Neural cell (in vitro differentiated cells): ENCODE data around the gene MYRF. TPM values are rescaled to one million over a fixed set of nuclear protein-coding genes. Genes with fewer than 3 reads are reported as not detected.

Source experiments
- H2AFZ ChIP-seq: fragments of 200-600, 300-800 bp; sonication (generic), shearing (Covaris generic); 2 replicates; pipeline ENCODE4 v1.6.0; 2014; ENCODE audit warnings: low read depth, mild to moderate bottlenecking, antibody characterized with exemption, low read length, moderate library complexity
- H3F3A ChIP-seq: fragments of 200-600 bp; shearing (Covaris generic); 2 replicates; pipeline ENCODE4 v1.6.1; 2016; ENCODE audit warnings: mild to moderate bottlenecking, moderate library complexity, mixed read lengths, antibody characterized with exemption, low read length; ENCODE audit not compliant: insufficient read depth, poor library complexity, severe bottlenecking
- H3K27ac ChIP-seq: fragments of 200-600, 300-800 bp; sonication (generic), shearing (Covaris generic); 2 replicates; pipeline ENCODE4 v1.5.1; 2014; ENCODE audit warnings: mild to moderate bottlenecking, low read length, moderate library complexity
- H3K27me3 ChIP-seq: fragments of 300-800, 200-600 bp; sonication (generic), shearing (Covaris generic); 2 replicates; pipeline ENCODE4 v1.6.0; 2014; ENCODE audit warnings: mild to moderate bottlenecking, low read depth, low read length, moderate library complexity; ENCODE audit not compliant: insufficient read depth
- H3K36me3 ChIP-seq: fragments of 300-800, 200-600 bp; sonication (generic), shearing (Covaris generic); 2 replicates; pipeline ENCODE4 v1.5.1; 2014; ENCODE audit warnings: mild to moderate bottlenecking, antibody characterized with exemption, low read length, moderate library complexity; ENCODE audit not compliant: insufficient read depth
- H3K4me2 ChIP-seq: fragments of 300-800, 200-600 bp; sonication (generic), shearing (Covaris generic); 2 replicates; pipeline ENCODE4 v1.6.0; 2014; ENCODE audit warnings: mild to moderate bottlenecking, low read length
- H3K4me3 ChIP-seq: fragments of 300-800, 200-600 bp; sonication (generic), shearing (Covaris generic); 2 replicates; pipeline ENCODE4 v1.5.1; 2014; ENCODE audit warnings: mild to moderate bottlenecking, low read length, moderate library complexity
- H3K79me2 ChIP-seq: fragments of 200-600 bp; shearing (Covaris generic); replicated peaks from 2 replicates; pipeline ENCODE4 v1.6.0; 2014; ENCODE audit warnings: mild to moderate bottlenecking, low read length, moderate library complexity; ENCODE audit not compliant: insufficient read depth
- H3K9ac ChIP-seq: fragments of 300-800, 200-600 bp; sonication (generic), shearing (Covaris generic); 2 replicates; pipeline ENCODE4 v1.6.1; 2016; ENCODE audit warnings: mild to moderate bottlenecking, low read length, mixed read lengths
- H3K9me2 ChIP-seq: fragments of 200-600 bp; shearing (Covaris generic); 2 replicates; pipeline ENCODE4 v1.6.1; 2016; ENCODE audit warnings: mild to moderate bottlenecking, low read length, mixed read lengths; ENCODE audit not compliant: insufficient read depth
- H3K9me3 ChIP-seq: fragments of 200-600, 300-800 bp; sonication (generic), shearing (Covaris generic); 2 replicates; pipeline ENCODE4 v1.6.1; 2016; ENCODE audit warnings: mild to moderate bottlenecking, mixed run types, low read length, moderate library complexity, mixed read lengths
- H4K20me1 ChIP-seq: fragments of 200-600 bp; shearing (Covaris generic); 2 replicates; pipeline ENCODE4 v1.6.1; 2016; ENCODE audit warnings: mild to moderate bottlenecking, mixed run types; ENCODE audit not compliant: insufficient read depth
- EP300 ChIP-seq: fragments of 450-650 bp; conservative IDR thresholded peaks from 2 replicates; pipeline ENCODE4 v1.6.1; 2014; ENCODE audit warnings: antibody characterized with exemption, mild to moderate bottlenecking, moderate library complexity; ENCODE audit not compliant: poor library complexity, severe bottlenecking
- EZH2 ChIP-seq: fragments of 200-600, 300-800 bp; shearing (Covaris generic), sonication (generic); IDR thresholded peaks from 2 replicates; pipeline ENCODE4 v1.6.1; 2014; ENCODE audit warnings: antibody characterized with exemption, low read length, borderline replicate concordance, mild to moderate bottlenecking; ENCODE audit not compliant: insufficient read depth, poor library complexity, severe bottlenecking
- MXI1 ChIP-seq: fragments of 450-650 bp; conservative IDR thresholded peaks from 2 replicates; pipeline ENCODE4 v1.6.1; 2014; ENCODE audit warnings: antibody characterized with exemption, mild to moderate bottlenecking; ENCODE audit not compliant: poor library complexity, severe bottlenecking
- POLR2AphosphoS5 ChIP-seq: IDR thresholded peaks from 2 replicates; pipeline ENCODE4 v1.6.1; 2012
- RAD21 ChIP-seq: fragments of 450-650 bp; conservative IDR thresholded peaks from 2 replicates; pipeline ENCODE4 v1.6.1; 2014; ENCODE audit warnings: antibody characterized with exemption, mild to moderate bottlenecking, moderate library complexity
- SMC3 ChIP-seq: fragments of 450-650 bp; conservative IDR thresholded peaks from 2 replicates; pipeline ENCODE4 v1.6.1; 2014; ENCODE audit warnings: antibody characterized with exemption, mild to moderate bottlenecking, moderate library complexity; ENCODE audit not compliant: poor library complexity
- TAF1 ChIP-seq: IDR thresholded peaks from 2 replicates; pipeline ENCODE4 v1.6.1; 2012; ENCODE audit warnings: low read depth
- polyA plus RNA-seq: library from polyadenylated mRNA; depleted of rRNA; stranded (reverse); fragments of >200 nt; gene quantifications from 2 replicates; pipeline ENCODE4 v1.2.3, GENCODE V29; 2014
- TF ChIP-seq, protein P1 (sequence below): fragments of 450-650 bp; IDR thresholded peaks from 2 replicates; pipeline ENCODE4 v1.5.1; 2014; ENCODE audit warnings: antibody characterized with exemption, mild to moderate bottlenecking, moderate library complexity; ENCODE audit not compliant: poor library complexity, severe bottlenecking
- TF ChIP-seq, protein P2 (sequence below): IDR thresholded peaks from 2 replicates; pipeline ENCODE4 v1.6.1; 2012; ENCODE audit warnings: borderline replicate concordance

The MYRF gene
- polyA plus RNA-seq, 1 donor from 2014 or later, result 0.16 TPM

DNA sequence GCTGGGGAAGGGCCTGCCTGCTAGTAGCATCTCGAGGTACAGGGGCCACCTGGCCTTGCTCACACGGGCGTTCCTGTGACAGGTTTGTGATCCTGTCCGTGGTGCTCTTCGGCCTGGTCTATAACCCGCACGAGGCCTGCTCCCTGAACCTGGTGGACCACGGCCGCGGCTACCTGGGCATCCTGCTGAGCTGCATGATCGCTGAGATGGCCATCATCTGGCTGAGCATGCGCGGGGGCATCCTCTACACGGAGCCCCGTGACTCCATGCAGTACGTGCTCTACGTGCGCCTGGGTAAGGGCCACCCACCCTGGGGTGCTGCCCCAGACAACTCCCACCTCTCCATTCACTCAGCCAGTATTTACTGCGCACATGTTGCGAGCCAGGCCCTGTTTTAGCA, 31.8 kb upstream of the MYRF start:
- Histone ChIP-seq H3K9ac (no peak overlapping the region), H3K9me3 (no peaks in the 10 kb centered on the region), H3K9me2 (no peaks in the 10 kb centered on the region), H3K27ac (no peak overlapping the region), H3K4me3 (no peak overlapping the region), H4K20me1 (no peaks in the 10 kb centered on the region), H3K36me3 (no peaks in the 10 kb centered on the region), H3K27me3 (no peaks in the 10 kb centered on the region), H2AFZ (no peak overlapping the region), H3K4me2 (no peak overlapping the region), H3K79me2 (no peaks in the 10 kb centered on the region), H3F3A (no peaks in the 10 kb centered on the region)
- TF ChIP-seq, protein P1, sequence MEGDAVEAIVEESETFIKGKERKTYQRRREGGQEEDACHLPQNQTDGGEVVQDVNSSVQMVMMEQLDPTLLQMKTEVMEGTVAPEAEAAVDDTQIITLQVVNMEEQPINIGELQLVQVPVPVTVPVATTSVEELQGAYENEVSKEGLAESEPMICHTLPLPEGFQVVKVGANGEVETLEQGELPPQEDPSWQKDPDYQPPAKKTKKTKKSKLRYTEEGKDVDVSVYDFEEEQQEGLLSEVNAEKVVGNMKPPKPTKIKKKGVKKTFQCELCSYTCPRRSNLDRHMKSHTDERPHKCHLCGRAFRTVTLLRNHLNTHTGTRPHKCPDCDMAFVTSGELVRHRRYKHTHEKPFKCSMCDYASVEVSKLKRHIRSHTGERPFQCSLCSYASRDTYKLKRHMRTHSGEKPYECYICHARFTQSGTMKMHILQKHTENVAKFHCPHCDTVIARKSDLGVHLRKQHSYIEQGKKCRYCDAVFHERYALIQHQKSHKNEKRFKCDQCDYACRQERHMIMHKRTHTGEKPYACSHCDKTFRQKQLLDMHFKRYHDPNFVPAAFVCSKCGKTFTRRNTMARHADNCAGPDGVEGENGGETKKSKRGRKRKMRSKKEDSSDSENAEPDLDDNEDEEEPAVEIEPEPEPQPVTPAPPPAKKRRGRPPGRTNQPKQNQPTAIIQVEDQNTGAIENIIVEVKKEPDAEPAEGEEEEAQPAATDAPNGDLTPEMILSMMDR, result no peak
- TF ChIP-seq EP300 (no peak), MXI1 (no peak), SMC3 (no peak)
- TF ChIP-seq, protein P2, sequence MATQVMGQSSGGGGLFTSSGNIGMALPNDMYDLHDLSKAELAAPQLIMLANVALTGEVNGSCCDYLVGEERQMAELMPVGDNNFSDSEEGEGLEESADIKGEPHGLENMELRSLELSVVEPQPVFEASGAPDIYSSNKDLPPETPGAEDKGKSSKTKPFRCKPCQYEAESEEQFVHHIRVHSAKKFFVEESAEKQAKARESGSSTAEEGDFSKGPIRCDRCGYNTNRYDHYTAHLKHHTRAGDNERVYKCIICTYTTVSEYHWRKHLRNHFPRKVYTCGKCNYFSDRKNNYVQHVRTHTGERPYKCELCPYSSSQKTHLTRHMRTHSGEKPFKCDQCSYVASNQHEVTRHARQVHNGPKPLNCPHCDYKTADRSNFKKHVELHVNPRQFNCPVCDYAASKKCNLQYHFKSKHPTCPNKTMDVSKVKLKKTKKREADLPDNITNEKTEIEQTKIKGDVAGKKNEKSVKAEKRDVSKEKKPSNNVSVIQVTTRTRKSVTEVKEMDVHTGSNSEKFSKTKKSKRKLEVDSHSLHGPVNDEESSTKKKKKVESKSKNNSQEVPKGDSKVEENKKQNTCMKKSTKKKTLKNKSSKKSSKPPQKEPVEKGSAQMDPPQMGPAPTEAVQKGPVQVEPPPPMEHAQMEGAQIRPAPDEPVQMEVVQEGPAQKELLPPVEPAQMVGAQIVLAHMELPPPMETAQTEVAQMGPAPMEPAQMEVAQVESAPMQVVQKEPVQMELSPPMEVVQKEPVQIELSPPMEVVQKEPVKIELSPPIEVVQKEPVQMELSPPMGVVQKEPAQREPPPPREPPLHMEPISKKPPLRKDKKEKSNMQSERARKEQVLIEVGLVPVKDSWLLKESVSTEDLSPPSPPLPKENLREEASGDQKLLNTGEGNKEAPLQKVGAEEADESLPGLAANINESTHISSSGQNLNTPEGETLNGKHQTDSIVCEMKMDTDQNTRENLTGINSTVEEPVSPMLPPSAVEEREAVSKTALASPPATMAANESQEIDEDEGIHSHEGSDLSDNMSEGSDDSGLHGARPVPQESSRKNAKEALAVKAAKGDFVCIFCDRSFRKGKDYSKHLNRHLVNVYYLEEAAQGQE, result no peak

DNA sequence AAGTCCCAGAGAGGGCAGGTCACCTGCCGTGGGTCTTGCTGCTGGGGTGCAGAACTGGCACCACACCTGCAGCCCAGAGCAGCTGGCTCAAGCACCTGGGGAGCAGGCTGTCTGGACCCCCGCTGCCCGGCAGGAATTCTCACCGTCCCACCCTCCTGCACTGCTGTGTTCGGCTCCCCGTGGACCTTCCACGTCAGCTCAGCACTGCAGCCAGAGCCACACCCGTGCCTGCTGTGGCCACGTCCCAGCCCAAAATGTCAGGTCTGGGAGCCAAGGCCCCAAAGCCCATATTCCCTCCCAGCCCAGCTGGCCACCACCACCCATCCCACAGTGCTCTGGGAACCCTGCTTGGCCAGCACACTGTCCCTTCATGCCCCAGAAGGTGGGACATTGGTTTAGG, 28.0 kb upstream of the MYRF start:
- H3K36me3 ChIP-seq, result no peaks in the 10 kb centered on the region
- H3K27ac ChIP-seq, result no peak overlapping the region
- no peaks in the 10 kb centered on the region for H4K20me1 ChIP-seq

More for the DNA sequence above, 28.0 kb upstream of the MYRF start:
- Histone ChIP-seq H3K9ac (no peak overlapping the region), H3K9me2 (no peaks in the 10 kb centered on the region), H3K4me2 (no peak overlapping the region), H3K79me2 (no peaks in the 10 kb centered on the region), H3K27me3 (no peaks in the 10 kb centered on the region), H2AFZ (no peak overlapping the region), H3F3A (no peaks in the 10 kb centered on the region), H3K9me3 (no peaks in the 10 kb centered on the region), H3K4me3 (no peak overlapping the region)
- TF ChIP-seq, protein P1, result no peak
- TF ChIP-seq, protein P2, result no peak
- TF ChIP-seq SMC3 (no peak), RAD21 (no peak), TAF1 (no peak), POLR2AphosphoS5 (no peak), MXI1 (no peak), EP300 (no peak), EZH2 (no peak)
